HEK293 (cell line): Measurements from ENCODE around the gene ZFP92.

Source experiments
- CTCF ChIP-seq: fragments of 450-650 bp; formaldehyde crosslinking; IDR thresholded peaks from 2 replicates; pipeline ENCODE4 v1.5.1; 2016; ENCODE audit warnings: missing biosample characterization, missing genetic modification characterization
- EGR2 ChIP-seq: fragments of 450-650 bp; formaldehyde crosslinking; IDR thresholded peaks from 2 replicates; pipeline ENCODE4 v1.5.1; 2016; ENCODE audit warnings: low read depth, missing biosample characterization, missing genetic modification characterization
- KLF9 ChIP-seq: fragments of 450-650 bp; formaldehyde crosslinking; IDR thresholded peaks from 2 replicates; pipeline ENCODE4 v1.5.1; 2016; ENCODE audit warnings: missing biosample characterization, missing genetic modification characterization, low read depth
- OSR2 ChIP-seq: fragments of 450-650 bp; formaldehyde crosslinking; IDR thresholded peaks from 2 replicates; pipeline ENCODE4 v1.5.1; 2016; ENCODE audit warnings: missing biosample characterization, missing genetic modification characterization
- PRDM1 ChIP-seq: fragments of 450-650 bp; formaldehyde crosslinking; IDR thresholded peaks from 2 replicates; pipeline ENCODE4; 2016; ENCODE audit warnings: missing biosample characterization, missing genetic modification characterization
- SP2 ChIP-seq: fragments of 450-650 bp; formaldehyde crosslinking; IDR thresholded peaks from 2 replicates; pipeline ENCODE4 v1.5.1; 2016; ENCODE audit warnings: missing biosample characterization, missing genetic modification characterization
- ZBTB48 ChIP-seq: fragments of 450-650 bp; formaldehyde crosslinking; IDR thresholded peaks from 2 replicates; pipeline ENCODE4 v1.5.1; 2016; ENCODE audit warnings: missing biosample characterization, missing genetic modification characterization
- ZBTB7A ChIP-seq: fragments of 450-650 bp; formaldehyde crosslinking; IDR thresholded peaks from 2 replicates; pipeline ENCODE4 v1.5.1; 2016; ENCODE audit warnings: low read depth, missing biosample characterization, missing genetic modification characterization
- ZNF19 ChIP-seq: fragments of 450-650 bp; formaldehyde crosslinking; IDR thresholded peaks from 2 replicates; pipeline ENCODE4; 2016; ENCODE audit warnings: missing biosample characterization, missing genetic modification characterization, low read depth
- ZNF239 ChIP-seq: fragments of 450-650 bp; formaldehyde crosslinking; IDR thresholded peaks from 2 replicates; pipeline ENCODE4 v1.5.1; 2016; ENCODE audit warnings: missing biosample characterization, missing genetic modification characterization
- ZNF426 ChIP-seq: fragments of 450-650 bp; formaldehyde crosslinking; IDR thresholded peaks from 2 replicates; pipeline ENCODE4 v1.5.1; 2017; ENCODE audit warnings: missing biosample characterization, missing genetic modification characterization, mild to moderate bottlenecking, inconsistent platforms, moderate library complexity
- ZNF48 ChIP-seq: fragments of 450-650 bp; formaldehyde crosslinking; IDR thresholded peaks from 2 replicates; pipeline ENCODE4 v1.5.1; 2016; ENCODE audit warnings: missing biosample characterization, missing genetic modification characterization
- ZNF529 ChIP-seq: fragments of 450-650 bp; formaldehyde crosslinking; IDR thresholded peaks from 2 replicates; pipeline ENCODE4 v1.5.1; 2017; ENCODE audit warnings: missing genetic modification characterization, missing biosample characterization; ENCODE audit not compliant: insufficient replicate concordance
- ZNF654 ChIP-seq: fragments of 450-650 bp; formaldehyde crosslinking; IDR thresholded peaks from 2 replicates; pipeline ENCODE4 v1.5.1; 2016; ENCODE audit warnings: low read depth, missing biosample characterization, missing genetic modification characterization
- ZNF707 ChIP-seq: fragments of 450-650 bp; formaldehyde crosslinking; IDR thresholded peaks from 2 replicates; pipeline ENCODE4 v1.5.1; 2016; ENCODE audit warnings: missing biosample characterization, missing genetic modification characterization
- ZNF791 ChIP-seq: fragments of 450-650 bp; formaldehyde crosslinking; IDR thresholded peaks from 2 replicates; pipeline ENCODE4 v1.5.1; 2016; ENCODE audit warnings: missing biosample characterization, missing genetic modification characterization
- TF ChIP-seq, protein P1 (sequence below): fragments of 450-650 bp; formaldehyde crosslinking; IDR thresholded peaks from 2 replicates; pipeline ENCODE4 v1.5.1; 2016; ENCODE audit warnings: missing biosample characterization, missing genetic modification characterization
- TF ChIP-seq, protein P2 (sequence below): fragments of 450-650 bp; formaldehyde crosslinking; IDR thresholded peaks from 2 replicates; pipeline ENCODE4 v1.5.1; 2016; ENCODE audit warnings: missing biosample characterization, missing genetic modification characterization
- TF ChIP-seq, protein P3 (sequence below): fragments of 450-650 bp; formaldehyde crosslinking; IDR thresholded peaks from 2 replicates; pipeline ENCODE4 v1.5.1; 2017; ENCODE audit warnings: missing biosample characterization, missing genetic modification characterization
- TF ChIP-seq, protein P4 (sequence below): fragments of 450-650 bp; formaldehyde crosslinking; optimal IDR thresholded peaks from 2 replicates; pipeline ENCODE3; 2016; ENCODE audit warnings: missing biosample characterization, mild to moderate bottlenecking, missing genetic modification characterization

The ZFP92 gene

DNA sequence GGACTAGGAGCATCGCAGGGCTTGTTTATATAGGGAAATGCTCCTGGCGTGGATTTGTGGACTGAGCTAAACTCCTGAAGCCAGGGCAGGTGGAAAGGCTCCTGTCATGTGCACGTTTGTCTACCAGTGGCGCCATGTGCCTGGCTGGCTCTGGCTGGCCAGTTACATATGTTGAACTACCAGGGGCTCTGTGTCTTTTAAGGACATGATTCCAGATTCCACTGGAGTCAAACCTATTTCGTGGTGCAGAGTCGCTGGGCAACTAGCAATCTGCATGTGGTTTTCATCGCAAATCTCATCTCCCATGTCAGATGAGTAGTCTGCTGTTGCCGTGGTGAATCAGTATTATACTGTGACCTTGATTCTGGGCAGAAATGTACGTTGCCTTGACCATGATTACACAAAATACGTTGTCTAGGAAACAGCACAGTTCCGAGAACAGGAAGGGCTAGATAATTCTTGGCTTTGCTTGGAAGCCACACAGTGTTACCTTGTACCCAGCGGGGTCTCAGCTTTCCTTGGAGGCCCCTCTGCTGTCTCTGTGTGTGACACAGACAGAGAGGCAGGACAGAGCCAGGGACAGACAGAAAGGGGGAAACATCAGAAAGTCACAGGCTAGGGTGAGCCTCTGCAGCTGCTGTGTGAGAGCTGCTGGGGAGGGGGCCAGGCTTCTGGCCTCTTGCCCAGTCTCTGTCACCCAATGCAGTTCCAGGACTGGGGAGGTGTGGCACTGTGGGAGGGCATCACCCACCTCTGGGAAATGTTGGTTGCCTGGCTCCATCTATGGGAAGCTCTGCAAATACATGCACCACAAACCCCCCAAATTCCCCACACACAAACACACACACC is 29.4 kb upstream of the ZFP92 start (continued):
- TF ChIP-seq, protein P1, sequence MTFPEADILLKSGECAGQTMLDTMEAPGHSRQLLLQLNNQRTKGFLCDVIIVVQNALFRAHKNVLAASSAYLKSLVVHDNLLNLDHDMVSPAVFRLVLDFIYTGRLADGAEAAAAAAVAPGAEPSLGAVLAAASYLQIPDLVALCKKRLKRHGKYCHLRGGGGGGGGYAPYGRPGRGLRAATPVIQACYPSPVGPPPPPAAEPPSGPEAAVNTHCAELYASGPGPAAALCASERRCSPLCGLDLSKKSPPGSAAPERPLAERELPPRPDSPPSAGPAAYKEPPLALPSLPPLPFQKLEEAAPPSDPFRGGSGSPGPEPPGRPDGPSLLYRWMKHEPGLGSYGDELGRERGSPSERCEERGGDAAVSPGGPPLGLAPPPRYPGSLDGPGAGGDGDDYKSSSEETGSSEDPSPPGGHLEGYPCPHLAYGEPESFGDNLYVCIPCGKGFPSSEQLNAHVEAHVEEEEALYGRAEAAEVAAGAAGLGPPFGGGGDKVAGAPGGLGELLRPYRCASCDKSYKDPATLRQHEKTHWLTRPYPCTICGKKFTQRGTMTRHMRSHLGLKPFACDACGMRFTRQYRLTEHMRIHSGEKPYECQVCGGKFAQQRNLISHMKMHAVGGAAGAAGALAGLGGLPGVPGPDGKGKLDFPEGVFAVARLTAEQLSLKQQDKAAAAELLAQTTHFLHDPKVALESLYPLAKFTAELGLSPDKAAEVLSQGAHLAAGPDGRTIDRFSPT (tag by site-specific recombination), result 0 out of 2 replicates have a peak, but pooled peaks have one; percentile 16
- TF ChIP-seq CTCF (tag by site-specific recombination) (peak; percentile 50), ZNF48 (tag by site-specific recombination) (no peak), PRDM1 (no peak), ZNF19 (no peak), SP2 (no peak), EGR2 (tag by site-specific recombination) (peak; percentile 46; the same call in 1 of the 2 replicates), ZNF654 (tag by site-specific recombination) (peak; percentile 40), ZBTB48 (tag by site-specific recombination) (no peak), ZNF426 (tag by site-specific recombination) (no peak), ZNF529 (no peak), OSR2 (tag by site-specific recombination) (no peak), ZNF239 (tag by site-specific recombination) (no peak), ZNF791 (tag by site-specific recombination) (no peak), ZNF707 (no peak), ZBTB7A (tag by site-specific recombination) (no peak), KLF9 (tag by site-specific recombination) (peak; percentile 54; the same call in 1 of the 2 replicates)
- TF ChIP-seq, protein P2, sequence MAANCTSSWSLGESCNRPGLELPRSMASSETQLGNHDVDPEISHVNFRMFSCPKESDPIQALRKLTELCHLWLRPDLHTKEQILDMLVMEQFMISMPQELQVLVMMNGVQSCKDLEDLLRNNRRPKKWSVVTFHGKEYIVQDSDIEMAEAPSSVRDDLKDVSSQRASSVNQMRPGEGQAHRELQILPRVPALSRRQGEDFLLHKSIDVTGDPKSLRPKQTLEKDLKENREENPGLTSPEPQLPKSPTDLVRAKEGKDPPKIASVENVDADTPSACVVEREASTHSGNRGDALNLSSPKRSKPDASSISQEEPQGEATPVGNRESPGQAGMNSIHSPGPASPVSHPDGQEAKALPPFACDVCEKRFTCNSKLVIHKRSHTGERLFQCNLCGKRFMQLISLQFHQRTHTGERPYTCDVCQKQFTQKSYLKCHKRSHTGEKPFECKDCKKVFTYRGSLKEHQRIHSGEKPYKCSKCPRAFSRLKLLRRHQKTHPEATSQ (tag by site-specific recombination), result no peak
- TF ChIP-seq, protein P3, sequence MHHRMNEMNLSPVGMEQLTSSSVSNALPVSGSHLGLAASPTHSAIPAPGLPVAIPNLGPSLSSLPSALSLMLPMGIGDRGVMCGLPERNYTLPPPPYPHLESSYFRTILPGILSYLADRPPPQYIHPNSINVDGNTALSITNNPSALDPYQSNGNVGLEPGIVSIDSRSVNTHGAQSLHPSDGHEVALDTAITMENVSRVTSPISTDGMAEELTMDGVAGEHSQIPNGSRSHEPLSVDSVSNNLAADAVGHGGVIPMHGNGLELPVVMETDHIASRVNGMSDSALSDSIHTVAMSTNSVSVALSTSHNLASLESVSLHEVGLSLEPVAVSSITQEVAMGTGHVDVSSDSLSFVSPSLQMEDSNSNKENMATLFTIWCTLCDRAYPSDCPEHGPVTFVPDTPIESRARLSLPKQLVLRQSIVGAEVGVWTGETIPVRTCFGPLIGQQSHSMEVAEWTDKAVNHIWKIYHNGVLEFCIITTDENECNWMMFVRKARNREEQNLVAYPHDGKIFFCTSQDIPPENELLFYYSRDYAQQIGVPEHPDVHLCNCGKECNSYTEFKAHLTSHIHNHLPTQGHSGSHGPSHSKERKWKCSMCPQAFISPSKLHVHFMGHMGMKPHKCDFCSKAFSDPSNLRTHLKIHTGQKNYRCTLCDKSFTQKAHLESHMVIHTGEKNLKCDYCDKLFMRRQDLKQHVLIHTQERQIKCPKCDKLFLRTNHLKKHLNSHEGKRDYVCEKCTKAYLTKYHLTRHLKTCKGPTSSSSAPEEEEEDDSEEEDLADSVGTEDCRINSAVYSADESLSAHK (tag by site-specific recombination), result no peak
- TF ChIP-seq, protein P4, sequence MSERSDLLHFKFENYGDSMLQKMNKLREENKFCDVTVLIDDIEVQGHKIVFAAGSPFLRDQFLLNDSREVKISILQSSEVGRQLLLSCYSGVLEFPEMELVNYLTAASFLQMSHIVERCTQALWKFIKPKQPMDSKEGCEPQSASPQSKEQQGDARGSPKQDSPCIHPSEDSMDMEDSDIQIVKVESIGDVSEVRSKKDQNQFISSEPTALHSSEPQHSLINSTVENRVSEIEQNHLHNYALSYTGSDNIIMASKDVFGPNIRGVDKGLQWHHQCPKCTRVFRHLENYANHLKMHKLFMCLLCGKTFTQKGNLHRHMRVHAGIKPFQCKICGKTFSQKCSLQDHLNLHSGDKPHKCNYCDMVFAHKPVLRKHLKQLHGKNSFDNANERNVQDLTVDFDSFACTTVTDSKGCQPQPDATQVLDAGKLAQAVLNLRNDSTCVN, result no peak
